Stimulated activated CD4-positive, alpha-beta T cell treated with anti-CD3 and anti-CD28 coated beads, Interleukin-4, amount 100 ng/mL, for 1 hour (primary cell): Measurements from ENCODE around the gene TMF1.

Source experiments
- DNase-seq: peaks from one replicate; pipeline ENCODE4 v3.0.0-alpha.2; 2020

TMF1 gene

GRCh38 chr3:69079269-69080159, 27.4 kb upstream of the TMF1 start:
- DNase-seq = no peak

GRCh38 chr3:69072928-69073327, 20.8 kb upstream of the TMF1 start:
- DNase-seq = no peak

GRCh38 chr3:69066121-69066520, 14.0 kb upstream of the TMF1 start:
- no peak for DNase-seq

GRCh38 chr3:69065318-69065964, 13.3 kb upstream of the TMF1 start:
- no peak for DNase-seq

DNA sequence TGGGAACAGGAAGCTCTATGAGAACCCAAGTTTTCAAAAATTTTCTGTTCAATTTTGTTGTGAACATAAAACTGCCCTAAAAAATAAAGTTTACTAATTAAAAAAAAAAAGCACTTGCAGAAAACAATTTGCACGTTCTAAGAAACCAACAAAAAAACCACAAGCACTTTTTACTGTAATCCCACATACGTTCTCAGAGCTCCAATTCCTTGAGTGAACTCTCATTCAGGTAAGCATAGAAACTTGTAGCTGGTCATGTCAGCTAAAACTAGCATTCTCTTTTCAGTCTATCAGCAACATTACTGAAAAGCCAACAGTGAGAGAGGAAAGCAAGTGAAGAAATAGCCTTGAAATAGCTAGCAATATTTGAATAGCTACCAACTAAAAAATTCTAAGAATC, 11.5 kb upstream of the TMF1 start:
- no peak for DNase-seq

GRCh38 chr3:69059688-69060087, 7.6 kb upstream of the TMF1 start:
- no peak for DNase-seq

DNA sequence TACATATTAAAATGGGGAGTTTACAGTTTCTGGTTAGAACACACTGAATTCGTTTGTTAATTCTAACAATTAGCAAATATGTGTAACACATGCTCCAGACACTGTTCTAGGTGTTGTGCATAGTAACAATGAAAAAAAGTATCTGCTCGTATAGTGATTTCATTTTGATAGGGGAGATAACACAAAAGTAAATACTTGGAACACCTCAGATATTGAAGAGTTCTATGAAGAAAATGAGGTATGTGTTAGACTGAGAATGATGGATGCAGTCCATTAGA, 6.8 kb upstream of the TMF1 start:
- no peak for DNase-seq

- DNase-seq = no peak
These were observed 6.2 kb upstream of the TMF1 start for GRCh38 chr3:69058180-69058946.

GRCh38 chr3:69052472-69052898, 352 bp upstream of the TMF1 start:
- no peak for DNase-seq

DNA sequence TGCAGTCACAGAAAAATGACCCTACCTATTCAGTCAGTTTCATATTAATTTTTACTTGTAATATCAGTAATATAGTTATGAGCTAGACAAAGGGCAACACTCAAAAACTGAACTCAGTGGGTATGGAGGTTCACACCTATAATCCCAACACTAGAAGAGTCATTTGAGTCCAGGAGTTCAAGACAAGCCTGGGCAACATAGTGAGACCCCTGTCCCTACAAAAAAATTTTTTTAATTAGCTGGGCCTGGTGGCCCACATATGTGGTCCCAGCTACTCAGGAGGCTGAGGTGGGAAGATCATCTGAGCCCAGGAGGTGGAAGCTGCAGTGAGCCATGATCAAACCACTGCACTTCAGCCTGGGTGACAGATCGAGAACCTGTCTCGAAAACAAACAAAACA, 3.1 kb downstream of the TMF1 start:
- no peak for DNase-seq

DNA sequence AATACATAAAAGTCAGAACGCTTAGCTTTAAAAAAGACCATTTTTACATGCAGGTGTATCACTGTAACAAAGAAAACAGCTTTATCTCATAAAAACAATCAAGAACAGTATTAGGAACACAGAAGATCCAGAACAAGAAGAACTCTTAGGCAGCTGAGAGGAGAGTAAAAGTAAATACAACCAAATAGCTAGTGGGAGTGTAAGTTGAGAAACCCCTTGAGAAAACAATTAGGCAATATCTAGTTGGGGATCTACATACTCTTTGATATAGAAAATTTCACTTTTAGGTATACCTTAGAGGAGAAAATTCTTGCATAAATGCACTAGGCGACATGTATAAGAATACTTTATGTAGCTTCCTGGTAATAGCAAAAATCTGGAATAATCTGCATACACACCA, 7.5 kb downstream of the TMF1 start:
- no peak for DNase-seq

- no peak for DNase-seq
These were observed 18.7 kb downstream of the TMF1 start for GRCh38 chr3:69033470-69033869.

- no peak for DNase-seq
These were observed 19.4 kb downstream of the TMF1 start for GRCh38 chr3:69032737-69033136.

- DNase-seq = no peak
These were observed 20.0 kb downstream of the TMF1 start for GRCh38 chr3:69032142-69032541.

DNA sequence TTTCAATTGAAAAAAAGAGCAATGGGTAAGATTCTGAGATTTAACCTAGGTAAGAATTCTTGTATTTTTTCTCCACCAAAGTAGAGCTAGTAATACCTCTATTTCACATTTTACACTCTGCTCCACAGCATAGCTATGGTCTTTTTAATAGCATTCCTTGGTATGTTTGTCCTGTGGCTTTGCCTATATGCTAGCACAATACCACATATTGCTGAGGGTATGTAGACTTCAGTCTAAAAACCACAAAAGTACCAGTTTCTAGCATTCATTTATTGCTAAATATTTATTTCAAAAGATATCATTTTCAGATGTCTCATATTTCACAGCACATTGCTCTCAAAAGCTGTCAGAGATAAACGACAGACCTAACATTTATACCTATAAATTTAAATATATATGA, 20.5 kb downstream of the TMF1 start:
- DNase-seq = no peak

- no peak for DNase-seq
These were observed 31.3 kb downstream of the TMF1 start for GRCh38 chr3:69020857-69021256.

- DNase-seq = no peak
These were observed 31.7 kb downstream of the TMF1 start for GRCh38 chr3:69020424-69020823.

DNA sequence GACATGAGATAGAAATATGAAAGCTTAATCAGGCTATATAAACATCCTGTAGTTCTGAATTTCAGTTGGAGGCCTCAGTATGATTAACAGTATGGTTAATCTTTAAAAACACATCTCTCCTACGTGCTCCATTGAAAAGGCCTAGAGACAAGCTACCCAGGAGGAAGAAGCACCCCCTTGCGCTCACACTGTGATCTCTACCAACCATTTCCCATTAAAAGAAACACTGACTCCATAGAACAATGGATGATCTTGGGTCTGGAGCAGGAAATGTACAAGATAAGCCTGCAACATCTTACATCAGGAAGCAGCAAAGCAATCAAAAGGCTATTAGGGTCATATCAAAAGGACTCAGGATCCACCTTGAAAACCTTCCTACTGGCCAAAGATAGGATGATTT, 35.2 kb downstream of the TMF1 start:
- no peak for DNase-seq

DNA sequence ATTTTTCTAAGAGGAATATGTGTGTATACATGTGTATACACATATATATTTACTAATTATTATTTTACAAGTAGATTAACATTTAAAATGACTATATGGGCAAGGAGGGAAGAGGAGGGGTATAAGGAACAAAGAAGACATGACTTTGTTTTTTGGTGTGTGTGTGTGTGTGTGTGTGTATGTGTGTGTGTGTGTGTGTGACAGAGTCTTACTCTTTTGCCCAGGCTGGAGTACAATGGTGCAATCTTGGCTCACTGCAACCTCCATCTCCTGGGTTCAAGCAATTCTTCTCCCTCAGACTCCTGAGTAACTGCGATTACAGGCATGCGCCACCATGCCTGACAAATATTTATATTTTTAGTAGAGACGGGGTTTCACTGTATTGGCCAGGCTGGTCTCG, 36.0 kb downstream of the TMF1 start:
- no peak for DNase-seq

- DNase-seq = no peak
These were observed 38.0 kb downstream of the TMF1 start for GRCh38 chr3:69014022-69014580.

- peak; percentile 83 for DNase-seq
These were observed 38.7 kb downstream of the TMF1 start, which contains the start of gene EOGT for GRCh38 chr3:69013253-69014021. EOGT (minus strand) TSS chr3:69013684; CDS start chr3:69009846, 3,838 bp downstream.

DNA sequence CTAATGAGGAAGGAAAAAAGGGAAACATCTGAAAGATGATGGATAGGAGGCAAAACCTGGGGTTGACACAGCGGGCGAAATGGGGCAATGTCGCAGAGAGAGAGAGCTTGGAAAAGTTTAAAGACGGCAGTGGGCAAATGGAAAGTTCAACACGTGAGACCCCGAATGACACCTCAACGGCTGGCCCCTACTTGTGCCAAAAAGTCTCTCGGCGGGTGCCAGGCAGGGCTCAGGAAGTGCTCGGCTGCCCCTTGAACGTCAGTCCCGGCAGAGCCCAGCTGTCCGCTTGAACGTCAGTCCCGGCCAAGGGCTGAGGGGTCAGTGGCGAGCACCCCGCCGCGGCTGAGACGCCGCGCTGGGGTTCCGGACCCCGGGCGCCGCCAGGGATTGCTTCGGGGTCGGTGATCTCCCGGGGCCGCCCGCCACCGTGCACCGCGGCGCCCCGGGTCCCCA, 39.3 kb downstream of the TMF1 start:
- no peak for DNase-seq
